NCI-H187 treated with DMSO at 0.1 percent for 48 hours (cell line): ENCODE measurements around the gene STAT1.

Source experiments
- DNase-seq: peaks from one replicate; lab custom pipeline; 2025; lab: John Stamatoyannopoulos, UW

STAT1 gene

GRCh38 chr2:191013932-191014652 is at the start of gene STAT1:
Gene STAT1, minus strand, starts transcription at chr2:191014171. Its CDS starts 4,168 bp downstream, at chr2:191010003.
- DNase-seq, result no peak

DNA sequence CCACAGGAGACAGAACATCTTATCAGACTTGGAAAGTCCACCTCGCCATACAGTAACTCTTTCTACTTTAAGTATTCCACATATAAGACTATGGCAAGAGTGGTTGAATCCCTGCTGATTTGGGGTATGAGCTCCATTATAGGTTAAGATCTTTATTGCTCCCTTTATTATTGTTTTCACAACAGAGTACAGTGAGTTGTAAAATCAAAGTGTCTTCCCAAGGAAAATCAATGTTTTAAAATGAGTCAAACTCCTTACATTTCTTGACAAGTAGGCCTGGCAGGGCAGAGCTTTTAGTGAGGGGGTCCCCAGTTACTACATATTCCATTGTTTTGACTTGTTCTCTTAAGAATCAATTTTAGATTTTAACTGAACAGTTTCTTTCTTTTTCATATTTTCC is 49.6 kb upstream of the STAT1 start:
- DNase-seq, result no peak

DNA sequence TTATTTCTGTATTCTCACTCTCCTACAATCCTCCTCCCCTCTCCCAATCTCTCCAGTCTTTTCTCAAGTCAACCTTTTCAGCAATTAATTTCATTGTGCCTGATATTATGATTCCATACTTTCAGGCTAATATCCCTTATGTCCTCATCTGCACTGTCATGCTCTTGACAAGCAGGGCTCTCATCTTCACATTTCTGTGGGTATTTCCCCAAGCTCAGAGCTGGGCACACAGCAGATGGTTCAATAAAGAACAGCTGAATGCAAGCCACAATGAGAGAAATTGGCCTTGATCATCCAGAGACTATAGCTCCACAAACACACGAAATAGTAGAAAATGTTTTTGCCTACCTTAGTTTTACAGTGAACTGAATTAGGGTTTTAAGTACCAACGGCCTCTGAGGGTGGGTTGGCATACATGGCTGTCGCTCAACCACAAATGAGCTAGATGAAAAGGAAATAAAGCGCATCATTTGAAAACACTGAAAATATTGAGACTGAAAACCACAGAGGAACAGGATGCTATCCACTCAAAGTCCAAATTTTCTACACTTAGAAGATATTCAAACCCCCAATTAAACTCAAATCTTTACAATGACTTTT is 47.5 kb upstream of the STAT1 start:
- DNase-seq, result no peak

DNA sequence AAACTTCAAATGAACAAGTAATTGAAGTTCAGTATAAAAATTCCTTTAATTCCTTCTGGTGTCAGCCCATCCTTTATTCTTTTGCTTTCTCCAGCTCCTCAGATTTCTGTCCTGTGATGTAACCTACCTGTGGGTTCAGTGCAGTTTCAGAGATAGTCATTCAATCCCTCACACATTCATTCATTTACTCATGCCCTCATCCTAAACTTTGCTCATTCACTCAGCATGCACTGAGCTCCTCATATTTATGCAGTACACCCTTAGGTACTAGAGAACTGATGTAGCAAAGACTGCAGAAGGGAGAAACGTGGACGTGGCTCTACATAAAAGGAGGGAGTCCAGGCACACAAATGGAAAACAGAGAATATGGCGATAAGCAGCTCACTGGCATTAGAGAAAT is 45.3 kb upstream of the STAT1 start:
- DNase-seq, result no peak

DNA sequence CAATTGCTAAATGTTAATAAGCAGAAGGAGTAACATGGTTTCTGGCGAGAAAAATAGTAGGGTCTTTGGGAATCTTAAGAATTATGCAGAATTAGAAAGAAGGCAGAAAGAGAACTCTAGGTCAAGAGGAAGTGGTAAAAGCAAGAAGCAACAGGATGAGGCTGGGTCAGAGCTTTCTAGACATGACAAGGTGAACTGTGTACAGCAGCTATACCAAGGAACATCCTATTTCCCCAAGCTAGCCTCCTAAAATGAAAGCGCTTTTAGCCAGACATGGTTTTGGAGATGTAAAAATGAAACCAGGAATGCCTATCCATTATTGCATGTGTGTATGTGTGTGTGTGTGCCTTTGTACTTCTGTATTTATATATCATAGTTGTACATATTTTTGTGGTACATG is 42.3 kb upstream of the STAT1 start:
- DNase-seq, result no peak

- no peak for DNase-seq
Observed at GRCh38 chr2:191053256-191053655, 39.3 kb upstream of the STAT1 start.

DNA sequence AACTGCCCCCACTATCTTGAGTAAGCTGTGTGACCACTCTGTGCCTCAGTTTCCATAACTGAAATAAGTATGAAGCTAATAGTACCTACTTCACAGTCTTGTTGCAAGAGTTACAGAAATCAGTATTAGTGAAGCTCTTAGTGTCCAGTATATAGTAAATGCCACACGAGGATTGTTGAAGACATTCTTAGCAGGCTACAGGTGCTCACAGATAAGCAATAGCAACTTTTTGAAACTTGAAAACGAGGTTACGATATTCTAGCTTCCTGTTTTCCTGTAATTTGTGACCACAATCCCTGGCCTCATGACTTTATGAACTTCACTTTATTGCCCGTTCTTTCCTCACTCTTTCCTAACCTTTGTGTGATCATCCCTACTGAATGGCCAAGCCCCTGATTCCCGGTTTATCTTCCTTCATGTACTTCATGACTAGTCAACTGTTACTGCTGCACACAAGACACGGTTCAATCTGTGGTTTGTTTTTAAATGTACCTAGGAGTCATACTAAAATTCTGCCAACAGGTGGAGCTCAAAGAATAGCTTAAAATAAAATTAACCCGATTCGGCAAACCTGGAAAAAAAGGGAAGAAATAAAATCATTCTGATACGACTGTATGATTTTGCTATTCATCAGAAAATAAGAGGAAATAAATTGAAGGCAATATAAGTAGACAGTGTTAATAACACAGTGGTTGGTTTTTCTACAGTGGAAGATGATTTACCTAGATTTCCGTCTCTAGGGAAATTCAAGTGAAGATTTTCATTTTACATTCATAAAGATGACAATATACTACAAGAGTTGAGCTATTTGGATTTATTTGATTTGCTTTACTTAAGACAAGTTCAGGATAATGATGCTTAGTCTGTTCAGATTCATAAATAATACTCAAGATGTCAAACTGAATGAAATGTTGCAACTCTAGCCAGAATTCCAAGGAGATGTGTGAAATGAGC is 38.1 kb upstream of the STAT1 start:
- no peak for DNase-seq

- DNase-seq, result no peak
Observed at GRCh38 chr2:191051177-191051576, 37.2 kb upstream of the STAT1 start.

DNA sequence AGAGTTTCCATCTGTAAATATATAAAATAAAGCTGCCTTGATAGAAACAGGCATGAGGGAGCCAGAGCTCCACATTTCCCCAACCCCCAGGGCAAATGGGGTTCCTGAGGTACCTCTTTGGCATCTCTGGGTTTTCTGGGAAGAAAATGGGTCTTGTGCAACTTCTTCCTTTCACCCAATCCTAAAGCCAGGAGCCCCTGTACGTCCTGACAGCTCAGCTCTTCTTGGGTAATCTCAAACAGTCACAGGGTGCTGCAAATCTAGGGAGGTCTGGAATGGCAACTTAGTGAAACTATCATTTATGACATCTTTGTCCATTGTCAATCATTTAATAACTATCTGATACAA is 36.6 kb upstream of the STAT1 start:
- no peak for DNase-seq

GRCh38 chr2:191049728-191050639 is 36.0 kb upstream of the STAT1 start:
- DNase-seq, result no peak

DNA sequence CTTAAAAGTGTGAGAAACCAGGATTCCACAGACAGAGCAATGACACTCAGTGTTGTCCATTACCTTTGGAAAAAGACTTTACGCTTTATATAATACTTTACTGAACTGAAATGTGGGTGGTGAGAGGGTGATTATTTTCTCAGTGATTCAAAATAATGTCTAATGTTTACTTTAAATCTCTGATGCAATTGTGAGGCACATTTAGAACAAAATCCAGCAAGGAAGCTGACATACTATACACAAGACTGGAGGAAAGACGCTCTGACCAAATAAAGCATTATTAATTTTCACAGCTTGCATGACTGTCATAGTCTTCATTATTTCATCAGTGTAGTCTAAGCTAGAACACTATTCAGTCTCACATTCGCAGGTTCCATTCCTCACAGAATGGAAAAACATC is 34.1 kb upstream of the STAT1 start:
- no peak for DNase-seq

GRCh38 chr2:191045141-191045540 is 31.2 kb upstream of the STAT1 start:
- no peak for DNase-seq

DNA sequence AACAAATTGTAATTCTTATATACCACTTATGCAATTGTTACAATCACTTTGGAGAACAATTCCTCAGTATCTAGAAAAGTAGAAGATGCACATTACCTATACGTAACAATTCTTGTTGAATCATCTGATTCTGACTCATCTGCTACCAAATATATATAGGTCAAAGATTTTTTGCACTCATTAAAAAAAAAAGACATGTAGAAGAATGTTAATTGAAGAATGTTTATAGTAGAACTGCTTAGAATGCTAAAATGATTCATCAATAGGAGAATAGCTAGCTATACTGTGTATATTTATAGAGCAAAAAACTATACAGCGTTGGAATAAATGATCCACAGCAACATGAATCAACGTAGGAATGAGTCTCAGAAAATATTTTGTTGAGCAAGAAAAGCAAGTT is 29.5 kb upstream of the STAT1 start:
- DNase-seq, result no peak

GRCh38 chr2:191041418-191042161 is 27.6 kb upstream of the STAT1 start:
- no peak for DNase-seq

DNA sequence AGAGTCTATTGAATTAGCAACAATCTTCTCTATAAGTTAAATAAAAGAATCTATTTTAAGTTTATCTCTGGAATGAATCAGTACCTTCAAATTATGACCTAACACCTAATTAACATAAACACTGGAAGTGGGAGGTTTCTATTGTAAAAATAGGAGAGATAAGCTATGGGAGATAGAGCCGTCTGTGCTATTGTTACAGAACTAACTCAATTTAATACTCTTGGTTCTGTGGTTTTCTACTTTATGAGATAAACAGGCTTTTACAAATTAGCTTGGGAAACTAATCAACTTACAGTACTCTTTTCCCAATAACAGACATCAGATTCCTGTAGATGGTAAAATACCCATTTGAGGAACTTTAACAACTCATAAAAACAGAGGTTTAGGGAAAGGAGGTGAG is 25.6 kb upstream of the STAT1 start:
- no peak for DNase-seq

DNA sequence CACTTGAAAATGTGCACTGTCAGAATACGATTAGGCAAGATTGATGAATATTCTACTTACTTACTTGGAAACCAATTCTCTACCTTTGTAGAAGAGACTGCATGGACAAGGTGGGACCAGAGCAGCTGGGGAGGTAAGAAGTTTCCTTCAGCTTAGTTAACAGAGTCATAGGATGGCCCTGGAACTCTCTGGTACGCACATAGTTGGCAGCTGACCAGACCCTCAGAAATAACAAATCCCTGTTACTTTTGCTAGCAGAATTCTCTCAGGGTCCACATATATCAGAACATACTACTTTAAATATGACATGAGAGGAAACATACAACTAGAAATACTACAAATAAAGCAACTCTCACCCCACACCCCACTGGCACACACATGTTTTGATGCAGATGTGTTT is 24.8 kb upstream of the STAT1 start:
- no peak for DNase-seq

GRCh38 chr2:191038241-191038725 is 24.3 kb upstream of the STAT1 start:
- DNase-seq, result no peak

- no peak for DNase-seq
Observed at GRCh38 chr2:191037351-191037750, 23.4 kb upstream of the STAT1 start.

DNA sequence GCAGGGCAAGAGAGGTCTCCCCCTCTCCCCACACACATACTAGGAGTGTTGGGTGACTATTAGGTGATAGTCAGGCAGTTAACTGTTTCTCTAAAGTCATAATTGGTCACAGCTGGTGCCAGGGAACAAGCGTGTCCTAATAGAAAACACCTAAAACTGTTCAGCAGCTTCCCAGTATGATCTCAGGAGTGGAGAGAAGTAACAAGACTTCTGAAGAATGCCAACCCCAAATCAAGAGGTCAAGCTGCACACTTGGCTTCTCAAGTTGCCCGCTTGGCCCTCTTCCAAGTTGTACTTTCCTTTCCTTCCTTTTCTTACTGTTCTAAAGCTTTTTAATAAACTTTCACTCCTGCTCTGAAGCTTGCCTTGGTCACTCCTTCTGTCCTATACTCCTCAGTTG is 22.4 kb upstream of the STAT1 start:
- DNase-seq, result no peak

DNA sequence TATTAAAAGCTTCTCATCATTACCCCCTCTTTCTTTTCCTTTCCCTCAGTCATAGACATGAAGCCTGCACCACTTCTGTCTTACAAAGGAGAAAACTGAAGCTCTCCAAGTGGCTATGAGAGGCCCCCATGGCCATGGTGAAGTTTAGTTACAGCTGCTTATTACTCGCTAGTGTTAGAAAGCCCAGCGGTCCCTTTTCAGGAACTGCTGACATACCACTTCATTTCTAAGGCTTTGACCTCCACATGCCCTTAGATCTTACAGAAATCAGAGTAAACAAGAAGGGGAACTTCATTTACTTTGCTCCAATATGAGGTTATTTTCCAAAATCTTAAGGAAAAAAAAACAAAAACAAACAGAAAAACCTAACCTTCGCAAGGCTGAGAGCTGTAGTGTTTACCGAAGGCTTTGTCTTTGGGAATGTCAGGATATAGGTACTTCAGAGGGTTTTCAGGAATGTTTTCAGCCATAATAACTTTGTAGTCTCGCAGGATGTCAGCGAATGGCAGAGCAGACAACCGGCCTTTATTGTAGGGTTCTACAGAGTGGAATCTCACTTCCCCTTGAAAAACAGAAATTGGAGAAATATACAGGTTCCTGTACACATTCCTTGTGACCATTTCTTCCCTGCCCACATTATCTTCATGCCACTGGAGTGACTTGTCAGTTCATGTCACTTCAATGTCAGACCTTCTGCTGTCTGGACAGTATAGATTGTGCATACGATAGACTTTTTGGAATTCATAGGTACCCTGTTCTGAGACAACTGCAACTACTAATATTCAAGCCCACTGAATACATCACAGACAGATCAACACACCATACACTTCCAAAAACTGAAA is 18.8 kb upstream of the STAT1 start:
- no peak for DNase-seq
